HFF-Myc (cell line): ENCODE results near the gene SUSD4.

Experiments
- DNase-seq: peaks from one replicate; pipeline ENCODE4 v3.0.0-alpha.2; 2011; ENCODE audit warnings: low read depth; ENCODE audit errors: extremely low read depth
- H3K4me3 ChIP-seq: replicated peaks from 2 replicates; pipeline ENCODE4 v1.5.1; 2011; ENCODE audit warnings: low read depth, mild to moderate bottlenecking, control low read depth, low read length
- TF ChIP-seq, protein P1 (sequence below): IDR thresholded peaks from 2 replicates; pipeline ENCODE4 v1.5.1; 2012; ENCODE audit warnings: mild to moderate bottlenecking, low read depth, low read length, control low read depth; ENCODE audit errors: missing control alignments

SUSD4 gene

DNA sequence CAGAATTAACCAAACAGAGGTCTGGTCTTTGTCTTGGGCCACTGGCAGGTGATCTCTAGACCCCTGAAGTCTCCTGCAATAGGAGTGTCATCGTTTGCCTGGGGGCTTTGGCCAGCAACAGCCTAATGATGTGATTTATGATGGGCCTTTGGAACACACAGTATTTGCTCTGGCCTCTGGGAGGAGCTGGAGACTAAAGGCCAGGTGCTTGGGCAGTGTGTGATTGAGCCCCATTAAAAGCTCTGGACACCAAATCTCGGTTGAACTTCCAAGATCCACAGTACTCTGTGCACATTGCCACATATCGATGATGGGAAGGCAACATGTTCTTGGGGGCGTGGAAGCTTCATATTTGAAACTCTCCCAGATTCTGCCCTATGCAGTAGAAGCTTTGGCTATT, 188.9 kb downstream of the SUSD4 start:
- DNase-seq = no peak
- TF ChIP-seq, protein P1, sequence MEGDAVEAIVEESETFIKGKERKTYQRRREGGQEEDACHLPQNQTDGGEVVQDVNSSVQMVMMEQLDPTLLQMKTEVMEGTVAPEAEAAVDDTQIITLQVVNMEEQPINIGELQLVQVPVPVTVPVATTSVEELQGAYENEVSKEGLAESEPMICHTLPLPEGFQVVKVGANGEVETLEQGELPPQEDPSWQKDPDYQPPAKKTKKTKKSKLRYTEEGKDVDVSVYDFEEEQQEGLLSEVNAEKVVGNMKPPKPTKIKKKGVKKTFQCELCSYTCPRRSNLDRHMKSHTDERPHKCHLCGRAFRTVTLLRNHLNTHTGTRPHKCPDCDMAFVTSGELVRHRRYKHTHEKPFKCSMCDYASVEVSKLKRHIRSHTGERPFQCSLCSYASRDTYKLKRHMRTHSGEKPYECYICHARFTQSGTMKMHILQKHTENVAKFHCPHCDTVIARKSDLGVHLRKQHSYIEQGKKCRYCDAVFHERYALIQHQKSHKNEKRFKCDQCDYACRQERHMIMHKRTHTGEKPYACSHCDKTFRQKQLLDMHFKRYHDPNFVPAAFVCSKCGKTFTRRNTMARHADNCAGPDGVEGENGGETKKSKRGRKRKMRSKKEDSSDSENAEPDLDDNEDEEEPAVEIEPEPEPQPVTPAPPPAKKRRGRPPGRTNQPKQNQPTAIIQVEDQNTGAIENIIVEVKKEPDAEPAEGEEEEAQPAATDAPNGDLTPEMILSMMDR = peak; percentile 5
- no peak overlapping the region for H3K4me3 ChIP-seq
